ENCODE measurements around the gene KCNJ9. TPM values are rescaled to one million over a fixed set of nuclear protein-coding genes. Genes with fewer than 3 reads are reported as not detected.
A peak's percentile ranks its signal among the peaks of the same experiment; 100 is the strongest.

The KCNJ9 gene
- total RNA-seq, 1 experiment from 2014 or later: not detected

DNA sequence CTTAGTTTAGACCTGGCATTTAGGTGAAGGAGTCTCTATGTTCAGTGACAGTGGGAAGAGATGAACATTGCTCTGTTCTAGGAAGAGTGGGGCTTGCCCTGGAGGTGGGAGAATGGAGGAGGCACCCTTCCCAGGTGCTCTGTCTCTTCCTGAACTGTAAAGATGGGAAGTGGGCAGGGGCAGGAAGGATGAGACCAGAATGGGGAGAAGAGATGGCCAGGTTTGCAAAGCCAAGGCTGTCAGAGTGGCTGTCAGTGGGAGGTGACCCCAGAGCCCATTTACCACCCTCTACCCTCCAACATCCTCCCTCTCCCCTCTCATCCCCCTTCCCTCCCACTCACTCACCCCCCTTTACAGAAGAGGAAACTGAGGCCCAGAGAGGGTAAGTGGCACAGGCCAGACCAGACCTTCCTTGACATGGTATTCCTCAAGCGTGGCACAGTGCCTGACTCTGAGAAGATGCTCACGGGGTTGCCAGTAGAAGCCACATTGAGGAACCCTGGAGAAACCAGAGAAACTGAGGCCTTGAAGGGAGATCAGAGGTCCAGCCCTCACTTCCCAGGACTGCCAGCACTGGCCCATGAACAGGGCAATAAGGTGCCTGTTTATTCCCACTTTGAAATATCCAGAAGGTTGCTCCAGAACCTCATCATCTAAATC, 18.5 kb downstream of the KCNJ9 start:
- Histone ChIP-seq H3K79me2 (ENCODE audit: low read length) (peaks cover 26% of the 10 kb centered on the region), H3K4me3 (ENCODE audit: low read length) (no peak overlapping the region), H3K27ac (ENCODE audit: low read length) (no peak overlapping the region), H3K4me1 (ENCODE audit: low read length) (peaks cover 35% of the 10 kb centered on the region), H3K36me3 (ENCODE audit: insufficient read depth, low read length) (no peaks in the 10 kb centered on the region), H4K20me1 (ENCODE audit: insufficient read depth, low read depth, low read length) (0 out of 2 replicates have a peak, but pooled peaks cover 3% of the 10 kb centered on the region), H3K9me3 (ENCODE audit: low read length) (no peaks in the 10 kb centered on the region), H2AFZ (ENCODE audit: low read length) (no peak overlapping the region), H3K4me2 (ENCODE audit: low read depth, low read length, poor library complexity, severe bottlenecking) (peak overlapping the region; percentile 74), H3K27me3 (ENCODE audit: low read length) (no peaks in the 10 kb centered on the region), H3K9me2 (replicated peaks; ENCODE audit: insufficient read depth, low read length) (no peaks in the 10 kb centered on the region), H3K9ac (ENCODE audit: low read length) (no peak overlapping the region)
- DNase-seq: no peak

GRCh38 chr1:160101037-160101716, 19.8 kb downstream of the KCNJ9 start:
- Histone ChIP-seq H4K20me1 (ENCODE audit: insufficient read depth, low read depth, low read length) (0 out of 2 replicates have a peak, but pooled peaks cover 3% of the 10 kb centered on the region), H3K9me2 (replicated peaks; ENCODE audit: insufficient read depth, low read length) (no peaks in the 10 kb centered on the region), H3K4me1 (ENCODE audit: low read length) (peaks cover 27% of the 10 kb centered on the region), H3K9ac (ENCODE audit: low read length) (peak overlapping the region; percentile 25), H3K27me3 (ENCODE audit: low read length) (no peaks in the 10 kb centered on the region), H2AFZ (ENCODE audit: low read length) (peak overlapping the region; percentile 79), H3K79me2 (ENCODE audit: low read length) (peaks cover 21% of the 10 kb centered on the region), H3K4me3 (ENCODE audit: low read length) (no peak overlapping the region), H3K36me3 (ENCODE audit: insufficient read depth, low read length) (no peaks in the 10 kb centered on the region), H3K9me3 (ENCODE audit: low read length) (no peaks in the 10 kb centered on the region), H3K27ac (ENCODE audit: low read length) (no peak overlapping the region), H3K4me2 (ENCODE audit: low read depth, low read length, poor library complexity, severe bottlenecking) (no peak overlapping the region)
- peak; percentile 91 for DNase-seq

DNA sequence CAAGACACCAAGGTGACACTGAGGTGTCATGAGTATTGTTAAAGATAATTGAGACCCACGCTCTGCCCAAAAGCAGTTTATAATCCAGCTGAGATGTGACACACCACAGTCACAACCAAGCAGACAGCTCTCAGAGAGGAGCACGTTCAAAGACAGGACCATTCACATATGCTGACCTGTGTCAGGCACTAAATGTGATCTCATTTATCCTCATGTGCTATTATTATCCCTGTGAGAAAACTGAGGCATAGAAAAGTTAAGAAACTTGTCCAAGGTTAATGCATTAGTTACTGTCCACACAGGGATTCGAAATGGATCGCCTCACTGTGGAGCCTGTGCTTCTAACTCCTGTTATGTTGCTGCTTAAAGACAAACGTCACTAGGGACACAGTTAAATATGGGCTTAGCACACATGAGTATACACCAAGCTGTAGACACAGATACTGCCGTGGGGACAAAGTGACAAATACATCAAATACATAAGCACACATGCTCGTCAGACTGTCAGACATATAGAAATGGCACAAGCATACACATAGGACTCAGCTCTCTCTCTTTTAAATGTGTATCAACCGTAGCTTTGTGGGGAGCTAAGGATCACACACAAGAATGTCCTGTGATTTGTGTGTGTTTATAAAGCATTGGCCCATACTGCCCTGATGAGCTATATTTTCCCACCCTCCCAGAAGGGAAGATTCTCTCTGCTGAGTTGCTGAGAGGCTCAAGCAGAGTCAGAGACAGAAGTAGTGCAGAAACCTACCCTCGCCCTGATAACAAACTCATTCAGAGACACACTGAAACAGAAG, 20.6 kb downstream of the KCNJ9 start:
- no peak overlapping the region for H3K4me3 ChIP-seq (ENCODE audit: low read length)
- DNase-seq: no peak
- H3K9me3 ChIP-seq (ENCODE audit: low read length): no peaks in the 10 kb centered on the region
- H3K27me3 ChIP-seq (ENCODE audit: low read length): no peaks in the 10 kb centered on the region
- peak overlapping the region; percentile 79; the same call in 1 of the 2 replicates for H2AFZ ChIP-seq (ENCODE audit: low read length)
- no peak overlapping the region for H3K27ac ChIP-seq (ENCODE audit: low read length)
- H3K9me2 ChIP-seq (replicated peaks; ENCODE audit: insufficient read depth, low read length): no peaks in the 10 kb centered on the region
- H3K9ac ChIP-seq (ENCODE audit: low read length): no peak overlapping the region
- H3K36me3 ChIP-seq (ENCODE audit: insufficient read depth, low read length): no peaks in the 10 kb centered on the region
- H4K20me1 ChIP-seq (ENCODE audit: insufficient read depth, low read depth, low read length): 0 out of 2 replicates have a peak, but pooled peaks cover 3% of the 10 kb centered on the region
- peaks cover 13% of the 10 kb centered on the region for H3K79me2 ChIP-seq (ENCODE audit: low read length)
- no peak overlapping the region for H3K4me2 ChIP-seq (ENCODE audit: low read depth, low read length, poor library complexity, severe bottlenecking)
- peaks cover 20% of the 10 kb centered on the region for H3K4me1 ChIP-seq (ENCODE audit: low read length)

DNA sequence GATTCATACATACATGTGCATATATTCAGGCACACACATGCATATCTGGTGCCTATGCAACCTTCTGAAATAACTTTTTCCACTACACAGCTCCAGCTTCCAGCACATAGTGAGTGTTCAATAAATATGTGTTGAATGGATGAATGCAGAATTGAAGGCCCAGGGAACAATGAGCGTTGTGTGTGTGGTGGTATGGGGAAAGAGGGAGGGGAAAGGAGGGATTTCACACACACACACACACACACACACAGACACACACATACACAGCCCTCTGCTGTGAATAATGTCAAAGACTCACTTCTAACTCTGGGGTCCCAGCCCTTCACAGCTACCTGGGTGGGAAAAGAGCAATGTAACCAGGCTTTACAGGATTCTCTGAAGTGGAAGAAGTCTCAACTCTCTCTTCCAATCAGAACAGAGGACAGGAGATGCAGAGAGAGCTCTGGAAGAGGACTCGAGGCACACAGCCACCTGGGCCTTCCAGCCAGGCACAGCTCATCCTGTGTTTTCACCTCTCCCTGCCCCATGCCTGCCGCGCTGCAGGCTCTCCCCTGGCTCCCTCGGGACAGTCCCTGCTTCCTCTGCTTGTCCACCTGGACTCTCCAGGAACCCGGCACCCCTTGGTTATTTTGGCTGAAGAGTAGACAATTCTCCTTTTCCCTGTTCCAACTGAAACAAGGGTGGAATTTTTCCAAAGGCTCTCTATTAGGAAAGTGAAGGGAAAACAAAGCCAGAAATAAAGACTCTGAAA, 22.5 kb downstream of the KCNJ9 start:
- no peaks in the 10 kb centered on the region for H4K20me1 ChIP-seq (ENCODE audit: insufficient read depth, low read depth, low read length)
- no peaks in the 10 kb centered on the region for H3K9me2 ChIP-seq (replicated peaks; ENCODE audit: insufficient read depth, low read length)
- H3K79me2 ChIP-seq (ENCODE audit: low read length): no peaks in the 10 kb centered on the region
- H3K9me3 ChIP-seq (ENCODE audit: low read length): no peaks in the 10 kb centered on the region
- H3K4me3 ChIP-seq (ENCODE audit: low read length): no peak overlapping the region
- no peak overlapping the region for H3K27ac ChIP-seq (ENCODE audit: low read length)
- no peaks in the 10 kb centered on the region for H3K36me3 ChIP-seq (ENCODE audit: insufficient read depth, low read length)
- H3K27me3 ChIP-seq (ENCODE audit: low read length): no peaks in the 10 kb centered on the region
- peaks cover 12% of the 10 kb centered on the region for H3K4me1 ChIP-seq (ENCODE audit: low read length)
- no peak overlapping the region for H2AFZ ChIP-seq (ENCODE audit: low read length)
- no peak overlapping the region for H3K4me2 ChIP-seq (ENCODE audit: low read depth, low read length, poor library complexity, severe bottlenecking)
- no peak for DNase-seq
- H3K9ac ChIP-seq (ENCODE audit: low read length): no peak overlapping the region

- Histone ChIP-seq H3K36me3 (ENCODE audit: insufficient read depth, low read length) (no peaks in the 10 kb centered on the region), H3K27ac (ENCODE audit: low read length) (no peak overlapping the region), H3K9me3 (ENCODE audit: low read length) (no peaks in the 10 kb centered on the region), H3K4me1 (ENCODE audit: low read length) (peaks cover 7% of the 10 kb centered on the region), H3K9ac (ENCODE audit: low read length) (no peak overlapping the region), H2AFZ (ENCODE audit: low read length) (no peak overlapping the region), H4K20me1 (ENCODE audit: insufficient read depth, low read depth, low read length) (no peaks in the 10 kb centered on the region), H3K9me2 (replicated peaks; ENCODE audit: insufficient read depth, low read length) (no peaks in the 10 kb centered on the region), H3K79me2 (ENCODE audit: low read length) (no peaks in the 10 kb centered on the region), H3K4me3 (ENCODE audit: low read length) (no peak overlapping the region), H3K27me3 (ENCODE audit: low read length) (no peaks in the 10 kb centered on the region), H3K4me2 (ENCODE audit: low read depth, low read length, poor library complexity, severe bottlenecking) (no peak overlapping the region)
- no peak for DNase-seq
Measured at GRCh38 chr1:160104486-160104885, 23.1 kb downstream of the KCNJ9 start.

- no peaks in the 10 kb centered on the region for H3K36me3 ChIP-seq (ENCODE audit: insufficient read depth, low read length)
- H3K9ac ChIP-seq (ENCODE audit: low read length): no peak overlapping the region
- no peak overlapping the region for H3K27ac ChIP-seq (ENCODE audit: low read length)
Measured at GRCh38 chr1:160105155-160105554, 23.8 kb downstream of the KCNJ9 start.

DNA sequence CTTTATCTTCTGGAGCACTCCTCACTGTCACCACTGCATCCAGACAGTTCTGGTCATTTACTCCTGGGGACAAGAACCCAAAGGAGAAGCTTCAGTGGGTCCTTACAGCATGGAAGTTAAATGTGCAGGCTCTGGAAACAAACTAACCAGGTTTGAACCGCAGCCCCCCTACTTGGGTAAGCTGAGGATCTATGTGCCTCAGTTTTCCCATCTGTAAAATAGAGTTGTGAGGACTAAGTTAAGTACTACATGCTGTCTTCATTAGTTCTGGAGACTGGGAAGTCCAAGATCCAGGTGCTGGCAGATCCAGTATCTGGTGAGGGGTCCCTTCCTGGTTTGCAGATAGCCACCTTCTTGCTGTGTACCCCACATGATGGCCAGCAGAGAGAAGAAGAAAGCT, 26.2 kb downstream of the KCNJ9 start:
- no peak overlapping the region for H2AFZ ChIP-seq (ENCODE audit: low read length)
- H3K4me3 ChIP-seq (ENCODE audit: low read length): no peak overlapping the region
- no peaks in the 10 kb centered on the region for H4K20me1 ChIP-seq (ENCODE audit: insufficient read depth, low read depth, low read length)
- H3K4me1 ChIP-seq (ENCODE audit: low read length): no peaks in the 10 kb centered on the region
- H3K79me2 ChIP-seq (ENCODE audit: low read length): no peaks in the 10 kb centered on the region
- H3K27me3 ChIP-seq (ENCODE audit: low read length): no peaks in the 10 kb centered on the region
- no peak for DNase-seq
- no peak overlapping the region for H3K27ac ChIP-seq (ENCODE audit: low read length)
- H3K36me3 ChIP-seq (ENCODE audit: insufficient read depth, low read length): no peaks in the 10 kb centered on the region
- H3K9ac ChIP-seq (ENCODE audit: low read length): no peak overlapping the region
- no peaks in the 10 kb centered on the region for H3K9me2 ChIP-seq (replicated peaks; ENCODE audit: insufficient read depth, low read length)
- no peak overlapping the region for H3K4me2 ChIP-seq (ENCODE audit: low read depth, low read length, poor library complexity, severe bottlenecking)
- H3K9me3 ChIP-seq (ENCODE audit: low read length): no peaks in the 10 kb centered on the region

More at GRCh38 chr1:160105155-160105554, 23.8 kb downstream of the KCNJ9 start:
- DNase-seq: no peak
- Histone ChIP-seq H3K79me2 (ENCODE audit: low read length) (no peaks in the 10 kb centered on the region), H3K9me3 (ENCODE audit: low read length) (no peaks in the 10 kb centered on the region), H4K20me1 (ENCODE audit: insufficient read depth, low read depth, low read length) (no peaks in the 10 kb centered on the region), H3K27me3 (ENCODE audit: low read length) (no peaks in the 10 kb centered on the region), H3K4me2 (ENCODE audit: low read depth, low read length, poor library complexity, severe bottlenecking) (no peak overlapping the region), H2AFZ (ENCODE audit: low read length) (no peak overlapping the region), H3K4me1 (ENCODE audit: low read length) (peaks cover 6% of the 10 kb centered on the region), H3K4me3 (ENCODE audit: low read length) (no peak overlapping the region), H3K9me2 (replicated peaks; ENCODE audit: insufficient read depth, low read length) (no peaks in the 10 kb centered on the region)

Measured in Karpas-422 (cell line).